Endothelial cell of umbilical vein (primary cell): Measurements from ENCODE around the gene KCTD17. TPM values are rescaled to one million over a fixed set of nuclear protein-coding genes. Genes with fewer than 3 reads are reported as not detected.

Source experiments
- BruUV-seq: library from RNA; stranded (reverse); fragments of 400-500 nt; replicated peaks from 2 replicates; lab custom pipeline; 2021; lab: Mats Ljungman, UMichigan
- CTCF ChIA-PET: fragments of 300-600, 350-600 bp; sonication (Branson Sonifier 250); formaldehyde crosslinking; loops from one replicate; lab custom pipeline; 2021; ENCODE audit warnings: antibody characterized with exemption, inconsistent platforms; lab: Charles Lee
- POLR2A ChIA-PET: fragments of 300-600, 350-600 bp; sonication (Branson Sonifier 250); formaldehyde crosslinking; loops from one replicate; lab custom pipeline; 2021; ENCODE audit warnings: antibody characterized with exemption, inconsistent platforms; lab: Charles Lee
- DNase-seq: peaks from one replicate; pipeline ENCODE4 v3.0.0-alpha.2; 2011; ENCODE audit warnings: low read depth, low spot score
- FAIRE-seq: peaks from 2 replicates; lab custom pipeline; 2011; peaks lifted over from hg19 to GRCh38; lab: Jason Lieb, UNC
- H2AFZ ChIP-seq: 2 replicates; pipeline ENCODE4 v1.6.0; 2012; ENCODE audit warnings: low read depth, low read length, control low read depth, inconsistent platforms
- H3K27ac ChIP-seq: 2 replicates; pipeline ENCODE4 v1.5.1; 2011; ENCODE audit warnings: low read depth, mild to moderate bottlenecking, control low read depth, low read length, moderate library complexity; ENCODE audit not compliant: insufficient read depth
- H3K27me3 ChIP-seq, 2 experiments: 2 replicates each; pipeline versions ENCODE4 v1.6.0 to v1.6.1; 2011; ENCODE audit warnings: low read length in 2 of 2, mixed read lengths in 1 of 2; ENCODE audit not compliant: control insufficient read depth in 2 of 2, insufficient read depth in 2 of 2
- H3K36me3 ChIP-seq, 2 experiments: 2 replicates in 1 of 2; 3 replicates in 1 of 2; pipeline ENCODE4 v1.5.1; 2011; ENCODE audit warnings: low read length in 2 of 2, mild to moderate bottlenecking in 1 of 2, moderate library complexity in 1 of 2; ENCODE audit not compliant: control insufficient read depth in 2 of 2, insufficient read depth in 2 of 2; ENCODE audit errors: extremely low read depth in 1 of 2
- H3K4me1 ChIP-seq: 3 replicates; pipeline ENCODE4 v1.5.1; 2011; ENCODE audit warnings: mild to moderate bottlenecking, low read length; ENCODE audit not compliant: control insufficient read depth, insufficient read depth; ENCODE audit errors: extremely low read depth
- H3K4me2 ChIP-seq: 2 replicates; pipeline ENCODE4 v1.6.1; 2011; ENCODE audit warnings: low read length, control low read depth, mixed read lengths; ENCODE audit not compliant: insufficient read depth
- H3K4me3 ChIP-seq, 3 experiments: fragments of 200-600 bp in 1 of 3; sonication (generic), shearing (Covaris generic) in 1 of 3; replicated peaks in 1 of 3; 2 replicates each; pipeline ENCODE4 v1.5.1; 2011 to 2016; ENCODE audit warnings: control low read depth in 3 of 3, low read length in 3 of 3, mild to moderate bottlenecking in 2 of 3, inconsistent platforms in 1 of 3, low read depth in 1 of 3, moderate library complexity in 1 of 3; ENCODE audit not compliant: insufficient read depth in 1 of 3
- H3K79me2 ChIP-seq: 2 replicates; pipeline ENCODE4 v1.6.0; 2012; ENCODE audit warnings: low read length, inconsistent platforms; ENCODE audit not compliant: control insufficient read depth, insufficient read depth
- H3K9ac ChIP-seq: replicated peaks from 2 replicates; pipeline ENCODE3; 2011; ENCODE audit warnings: low read length, control low read depth; ENCODE audit not compliant: insufficient read depth; ENCODE audit errors: extremely low read depth
- H3K9me1 ChIP-seq: replicated peaks from 3 replicates; pipeline ENCODE4 v1.6.0; 2011; ENCODE audit warnings: mild to moderate bottlenecking, low read length; ENCODE audit not compliant: control insufficient read depth, insufficient read depth; ENCODE audit errors: extremely low read depth
- H3K9me3 ChIP-seq: replicated peaks from 2 replicates; pipeline ENCODE4 v1.5.1; 2012; ENCODE audit warnings: low read length, inconsistent platforms; ENCODE audit not compliant: control insufficient read depth, insufficient read depth
- H4K20me1 ChIP-seq: replicated peaks from 2 replicates; pipeline ENCODE3; 2011; ENCODE audit warnings: mild to moderate bottlenecking, low read length; ENCODE audit not compliant: control insufficient read depth, insufficient read depth; ENCODE audit errors: extremely low read depth
- EZH2 ChIP-seq: IDR thresholded peaks from 2 replicates; pipeline ENCODE4 v1.6.1; 2012; ENCODE audit warnings: borderline replicate concordance, low read depth, mild to moderate bottlenecking, moderate library complexity, low read length, inconsistent platforms; ENCODE audit not compliant: severe bottlenecking
- FOS ChIP-seq: IDR thresholded peaks from 2 replicates; pipeline ENCODE4 v1.6.1; 2011; ENCODE audit warnings: mild to moderate bottlenecking, low read length, moderate library complexity, borderline replicate concordance; ENCODE audit not compliant: insufficient read depth
- GATA2 ChIP-seq: IDR thresholded peaks from 2 replicates; pipeline ENCODE4 v1.7.0; 2011; ENCODE audit warnings: low read depth, mild to moderate bottlenecking, moderate library complexity, mixed read lengths, low read length; ENCODE audit not compliant: insufficient read length, insufficient read depth
- JUN ChIP-seq: IDR thresholded peaks from 2 replicates; pipeline ENCODE4 v1.6.1; 2011; ENCODE audit warnings: borderline replicate concordance, low read depth; ENCODE audit not compliant: insufficient read length, insufficient read depth
- MYC ChIP-seq: IDR thresholded peaks from one replicate; pipeline ENCODE4 v1.6.1; 2011; ENCODE audit warnings: mild to moderate bottlenecking, low read depth, low read length
- POLR2A ChIP-seq: IDR thresholded peaks from 2 replicates; pipeline ENCODE4 v1.6.1; 2012; ENCODE audit warnings: low read depth, mild to moderate bottlenecking, control low read depth, low read length
- POLR2AphosphoS5 ChIP-seq: IDR thresholded peaks from 2 replicates; pipeline ENCODE4 v1.6.1; 2012; ENCODE audit warnings: low read depth, mild to moderate bottlenecking, control low read depth, low read length, moderate library complexity; ENCODE audit not compliant: insufficient read depth
- dilution Hi-C: fragments of 300-500 bp; cut with MboI; formaldehyde crosslinking; loops from one replicate; pipeline ENCODE4 v1.15.0; 2019; ENCODE audit warnings: low sequenced_read_pairs; ENCODE audit not compliant: extremely low pct_ligation_motif_present
- intact Hi-C: fragments of 100-400 bp; cut with micrococcal nuclease; formaldehyde crosslinking; loops from one replicate; pipeline ENCODE4 v1.10.0; 2022
- polyA plus RNA-seq, 4 experiments: library from polyadenylated mRNA; depleted of rRNA in 3 of 4; stranded (reverse) in 3 of 4; unstranded in 1 of 4; fragments of >200 nt; gene quantifications; 2 replicates each; pipeline versions ENCODE4 v1.2.1 to v1.2.3, GENCODE V29; 2011 to 2012; ENCODE audit warnings: missing spikeins in 1 of 4
- total RNA-seq: library from RNA; stranded (reverse); gene quantifications from 2 replicates; pipeline ENCODE4 v1.2.3, GENCODE V29; 2021
- TF ChIP-seq, protein P1 (sequence below), 2 donors: IDR thresholded peaks; 1 replicate in 1 of 2; 2 replicates in 1 of 2; pipeline ENCODE4 v1.5.1; 2011; ENCODE audit warnings: low read length in 2 of 2, mild to moderate bottlenecking in 2 of 2, moderate library complexity in 2 of 2, control low read depth in 1 of 2, inconsistent platforms in 1 of 2, low read depth in 1 of 2; ENCODE audit not compliant: insufficient read depth in 1 of 2; ENCODE audit errors: extremely low read depth in 1 of 2
- TF ChIP-seq, protein P2 (sequence below): IDR thresholded peaks from 2 replicates; pipeline ENCODE4 v1.6.1; 2011; ENCODE audit not compliant: insufficient read depth, insufficient read length

Gene KCTD17
- total and polyA plus RNA-seq, 2 donors (not counting 3 experiments of a cell fraction or from before 2014, with no cell fraction given): 59.2 to 73.0 TPM

DNA sequence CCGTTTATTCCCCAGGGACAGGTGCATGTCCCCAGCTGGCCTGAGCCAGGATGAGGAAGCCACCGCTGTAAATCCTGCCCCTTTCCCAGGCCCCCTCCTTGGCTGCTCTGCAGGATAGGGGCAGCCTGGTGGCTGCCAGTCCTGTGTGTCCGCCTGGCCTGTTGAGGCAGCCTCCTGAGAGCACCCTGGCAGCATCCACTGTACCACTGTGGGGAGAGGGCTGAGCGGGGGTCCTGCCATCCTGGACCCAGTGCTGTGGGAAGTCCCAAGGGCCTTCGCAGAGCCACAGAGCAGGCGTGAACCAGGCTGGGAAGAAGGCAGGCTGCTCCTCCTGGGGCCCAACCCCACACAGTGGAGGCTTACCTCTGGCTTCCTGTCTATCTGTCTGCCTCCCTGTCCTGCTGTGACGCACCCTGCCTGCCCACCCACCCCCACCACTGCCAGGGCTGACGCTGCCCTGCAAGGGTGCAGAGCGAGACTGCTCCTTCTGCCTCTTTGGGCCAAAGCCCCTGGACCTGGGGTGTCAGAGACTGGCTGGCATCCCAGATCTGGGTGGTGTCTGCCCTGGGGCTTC lies 8.4 kb downstream of the KCTD17 start:
- BruUV-seq: no TSS peak
- Histone ChIP-seq H3K27ac (no peak overlapping the region), H3K4me1 (no peaks in the 10 kb centered on the region), H2AFZ (no peak overlapping the region), H3K36me3 (peaks cover 3 to 35% of the 10 kb centered on the region in 2 experiments), H3K79me2 (no peaks in the 10 kb centered on the region), H3K9ac (no peak overlapping the region), H3K4me2 (no peak overlapping the region), H4K20me1 (no peaks in the 10 kb centered on the region), H3K27me3 (no peaks in the 10 kb centered on the region), H3K9me3 (no peaks in the 10 kb centered on the region), H3K4me3 (no peak overlapping the region), H3K9me1 (no peaks in the 10 kb centered on the region)
- FAIRE-seq (no peak), DNase-seq (no peak)
- POLR2A ChIA-PET: no interaction called here
- intact Hi-C loops: no loop called here
- dilution Hi-C loops: no loop called here
- CTCF ChIA-PET: no interaction called here
- no peak for TF ChIP-seq FOS

DNA sequence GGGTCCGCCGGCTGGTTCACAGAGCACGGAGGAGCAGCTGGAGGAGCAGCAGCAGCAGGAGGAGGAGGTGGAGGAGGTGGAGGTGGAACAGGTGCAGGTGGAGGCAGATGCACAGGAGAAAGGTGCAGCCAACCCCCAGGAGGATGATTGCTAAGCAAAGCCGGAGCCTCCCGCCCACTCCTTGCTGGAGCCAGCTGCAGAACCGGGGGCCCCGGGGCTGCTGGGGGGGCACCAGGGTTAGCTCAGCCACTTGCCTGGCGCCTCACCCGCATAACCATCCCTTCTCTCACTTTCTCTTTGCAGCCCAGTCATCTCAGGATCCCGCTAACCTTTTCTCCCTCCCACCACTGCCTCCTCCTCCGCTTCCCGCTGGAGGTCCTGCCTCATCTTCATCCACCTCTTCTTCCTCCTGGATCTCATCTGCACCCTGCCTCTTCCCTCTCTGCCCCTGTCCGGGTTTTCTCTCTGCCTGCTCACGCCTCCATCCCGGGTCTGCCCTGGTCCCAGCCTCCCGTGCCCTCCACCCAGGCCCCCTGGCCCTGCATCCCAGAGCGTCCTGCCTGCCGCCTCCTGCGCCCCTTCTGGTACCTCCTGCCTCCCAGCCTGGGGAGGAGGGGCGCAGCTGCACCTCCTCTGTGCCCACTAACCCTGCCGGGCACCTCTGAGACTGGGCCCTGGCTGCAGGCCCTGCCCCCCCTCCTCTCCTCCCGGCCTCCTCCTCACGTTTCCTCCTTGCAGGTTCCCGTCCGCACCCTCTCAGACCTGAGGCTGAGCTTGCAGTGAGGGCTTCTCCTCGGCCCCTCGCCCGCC lies 9.5 kb downstream of the KCTD17 start:
- H3K27ac ChIP-seq: no peak overlapping the region
- no peak for DNase-seq

More for the DNA sequence above, 9.5 kb downstream of the KCTD17 start:
- no peak for TF ChIP-seq MYC
- no peak for TF ChIP-seq EZH2
- TF ChIP-seq, protein P1, sequence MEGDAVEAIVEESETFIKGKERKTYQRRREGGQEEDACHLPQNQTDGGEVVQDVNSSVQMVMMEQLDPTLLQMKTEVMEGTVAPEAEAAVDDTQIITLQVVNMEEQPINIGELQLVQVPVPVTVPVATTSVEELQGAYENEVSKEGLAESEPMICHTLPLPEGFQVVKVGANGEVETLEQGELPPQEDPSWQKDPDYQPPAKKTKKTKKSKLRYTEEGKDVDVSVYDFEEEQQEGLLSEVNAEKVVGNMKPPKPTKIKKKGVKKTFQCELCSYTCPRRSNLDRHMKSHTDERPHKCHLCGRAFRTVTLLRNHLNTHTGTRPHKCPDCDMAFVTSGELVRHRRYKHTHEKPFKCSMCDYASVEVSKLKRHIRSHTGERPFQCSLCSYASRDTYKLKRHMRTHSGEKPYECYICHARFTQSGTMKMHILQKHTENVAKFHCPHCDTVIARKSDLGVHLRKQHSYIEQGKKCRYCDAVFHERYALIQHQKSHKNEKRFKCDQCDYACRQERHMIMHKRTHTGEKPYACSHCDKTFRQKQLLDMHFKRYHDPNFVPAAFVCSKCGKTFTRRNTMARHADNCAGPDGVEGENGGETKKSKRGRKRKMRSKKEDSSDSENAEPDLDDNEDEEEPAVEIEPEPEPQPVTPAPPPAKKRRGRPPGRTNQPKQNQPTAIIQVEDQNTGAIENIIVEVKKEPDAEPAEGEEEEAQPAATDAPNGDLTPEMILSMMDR (IDR thresholded peaks at IDR 0.05; ENCODE audit: extremely low read depth in 1 of 2, insufficient read depth in 1 of 2, low read depth in 1 of 2, low read length in 2 of 2): no peak
- TF ChIP-seq, protein P2, sequence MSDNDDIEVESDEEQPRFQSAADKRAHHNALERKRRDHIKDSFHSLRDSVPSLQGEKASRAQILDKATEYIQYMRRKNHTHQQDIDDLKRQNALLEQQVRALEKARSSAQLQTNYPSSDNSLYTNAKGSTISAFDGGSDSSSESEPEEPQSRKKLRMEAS: no peak
- no peak for TF ChIP-seq POLR2A
- no peak for TF ChIP-seq POLR2AphosphoS5
- no peak for TF ChIP-seq GATA2
- TF ChIP-seq JUN: no peak
- no peak for TF ChIP-seq FOS
- Histone ChIP-seq H3K4me1 (no peaks in the 10 kb centered on the region), H3K4me3 (no peak overlapping the region), H3K9ac (no peak overlapping the region), H3K9me1 (no peaks in the 10 kb centered on the region), H3K4me2 (no peak overlapping the region), H3K79me2 (no peaks in the 10 kb centered on the region), H3K9me3 (no peaks in the 10 kb centered on the region), H2AFZ (no peak overlapping the region), H4K20me1 (no peaks in the 10 kb centered on the region), H3K36me3 (peaks cover 3 to 33% of the 10 kb centered on the region in 2 experiments), H3K27me3 (no peaks in the 10 kb centered on the region)
- POLR2A ChIA-PET: no interaction called here
- no TSS peak for BruUV-seq
- no peak for FAIRE-seq
- intact Hi-C loops (no loop called here), dilution Hi-C loops (no loop called here)
- CTCF ChIA-PET: no interaction called here
